ENCODE measurements around the gene SLC45A1.

Gene SLC45A1

GRCh38 chr1:8360493-8361197 is 42.7 kb downstream of the SLC45A1 start:
- no peak overlapping the region for H2AFZ ChIP-seq (ENCODE audit: low read depth, low read length)
- H3K36me3 ChIP-seq (replicated peaks; ENCODE audit: low read depth, low read length), result peaks cover 2% of the 10 kb centered on the region
- H3K79me2 ChIP-seq (ENCODE audit: low read length), result no peaks in the 10 kb centered on the region
- no peaks in the 10 kb centered on the region for H3K4me1 ChIP-seq (ENCODE audit: low read length)
- H3K9ac ChIP-seq (ENCODE audit: low read length), result no peak overlapping the region
- TF ChIP-seq CTCF (IDR thresholded peaks at IDR 0.05; ENCODE audit: low read depth, low read length) (no peak), EZH2phosphoT487 (IDR thresholded peaks at IDR 0.05; ENCODE audit: low read depth) (no peak)
- no peak overlapping the region for H3K27ac ChIP-seq (ENCODE audit: low read length)
- H3K4me3 ChIP-seq (ENCODE audit: low read length), result no peak overlapping the region
- H3K9me3 ChIP-seq (ENCODE audit: insufficient read depth, low read length), result no peaks in the 10 kb centered on the region
- no peak overlapping the region for H3K4me2 ChIP-seq (ENCODE audit: low read length)
- no peaks in the 10 kb centered on the region for H4K20me1 ChIP-seq (ENCODE audit: insufficient read depth, low read length)
- no peaks in the 10 kb centered on the region for H3K27me3 ChIP-seq (ENCODE audit: low read depth, low read length)

DNA sequence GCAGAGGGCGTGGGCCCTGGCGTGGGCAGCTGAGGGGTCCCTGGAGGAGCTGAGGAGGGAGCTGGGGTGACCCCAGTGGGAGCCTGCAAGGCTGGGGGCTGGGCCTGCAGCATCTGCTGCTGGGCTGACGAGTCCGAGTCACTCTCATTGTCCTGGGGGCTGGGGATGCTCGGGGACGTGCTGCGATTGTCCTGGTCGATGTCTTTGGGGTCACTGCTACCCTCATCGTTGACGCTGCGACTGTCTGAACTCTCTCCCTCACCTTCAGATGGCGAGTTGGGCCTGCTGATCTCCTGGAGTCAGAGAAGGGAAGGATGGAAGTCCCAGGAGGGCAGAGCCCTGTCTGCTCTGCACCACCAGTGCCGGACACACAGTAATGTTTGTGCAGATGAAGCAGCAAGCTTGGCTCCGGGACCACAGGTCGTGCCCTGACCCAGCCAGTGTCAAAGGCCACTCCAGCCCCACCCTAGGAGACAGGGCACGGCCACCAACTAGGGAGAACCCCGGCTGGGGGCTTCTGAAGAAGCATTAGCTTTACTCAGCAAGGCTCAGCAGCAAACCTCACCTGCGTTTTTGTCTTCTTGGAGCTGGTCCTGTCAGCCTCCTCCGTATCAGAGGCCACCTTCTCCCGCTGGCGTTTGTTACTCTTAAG is 43.4 kb downstream of the SLC45A1 start:
- Histone ChIP-seq H3K4me3 (ENCODE audit: low read length) (no peak overlapping the region), H3K36me3 (replicated peaks; ENCODE audit: low read depth, low read length) (no peaks in the 10 kb centered on the region)

GRCh38 chr1:8362701-8363101 is 44.8 kb downstream of the SLC45A1 start:
- Histone ChIP-seq H3K4me2 (ENCODE audit: low read length) (no peak overlapping the region), H3K4me3 (ENCODE audit: low read length) (no peak overlapping the region), H3K27ac (ENCODE audit: low read length) (no peak overlapping the region), H3K4me1 (ENCODE audit: low read length) (no peaks in the 10 kb centered on the region), H3K27me3 (ENCODE audit: low read depth, low read length) (no peaks in the 10 kb centered on the region), H3K9me3 (ENCODE audit: insufficient read depth, low read length) (no peaks in the 10 kb centered on the region), H3K36me3 (replicated peaks; ENCODE audit: low read depth, low read length) (no peaks in the 10 kb centered on the region), H2AFZ (ENCODE audit: low read depth, low read length) (no peak overlapping the region), H3K9ac (ENCODE audit: low read length) (no peak overlapping the region), H3K79me2 (ENCODE audit: low read length) (no peaks in the 10 kb centered on the region; the same call in 1 of the 2 replicates), H4K20me1 (ENCODE audit: insufficient read depth, low read length) (no peaks in the 10 kb centered on the region)
- no peak for TF ChIP-seq CTCF (IDR thresholded peaks at IDR 0.05; ENCODE audit: low read depth, low read length)
- no peak for TF ChIP-seq EZH2phosphoT487 (IDR thresholded peaks at IDR 0.05; ENCODE audit: low read depth)

More for the DNA sequence above, 43.4 kb downstream of the SLC45A1 start:
- Histone ChIP-seq H3K4me2 (ENCODE audit: low read length) (no peak overlapping the region), H3K9ac (ENCODE audit: low read length) (no peak overlapping the region), H3K27me3 (ENCODE audit: low read depth, low read length) (no peaks in the 10 kb centered on the region), H2AFZ (ENCODE audit: low read depth, low read length) (no peak overlapping the region), H4K20me1 (ENCODE audit: insufficient read depth, low read length) (no peaks in the 10 kb centered on the region), H3K27ac (ENCODE audit: low read length) (no peak overlapping the region), H3K79me2 (ENCODE audit: low read length) (no peaks in the 10 kb centered on the region), H3K4me1 (ENCODE audit: low read length) (no peaks in the 10 kb centered on the region), H3K9me3 (ENCODE audit: insufficient read depth, low read length) (no peaks in the 10 kb centered on the region)
- TF ChIP-seq CTCF (IDR thresholded peaks at IDR 0.05; ENCODE audit: low read depth, low read length) (no peak), EZH2phosphoT487 (IDR thresholded peaks at IDR 0.05; ENCODE audit: low read depth) (no peak)

DNA sequence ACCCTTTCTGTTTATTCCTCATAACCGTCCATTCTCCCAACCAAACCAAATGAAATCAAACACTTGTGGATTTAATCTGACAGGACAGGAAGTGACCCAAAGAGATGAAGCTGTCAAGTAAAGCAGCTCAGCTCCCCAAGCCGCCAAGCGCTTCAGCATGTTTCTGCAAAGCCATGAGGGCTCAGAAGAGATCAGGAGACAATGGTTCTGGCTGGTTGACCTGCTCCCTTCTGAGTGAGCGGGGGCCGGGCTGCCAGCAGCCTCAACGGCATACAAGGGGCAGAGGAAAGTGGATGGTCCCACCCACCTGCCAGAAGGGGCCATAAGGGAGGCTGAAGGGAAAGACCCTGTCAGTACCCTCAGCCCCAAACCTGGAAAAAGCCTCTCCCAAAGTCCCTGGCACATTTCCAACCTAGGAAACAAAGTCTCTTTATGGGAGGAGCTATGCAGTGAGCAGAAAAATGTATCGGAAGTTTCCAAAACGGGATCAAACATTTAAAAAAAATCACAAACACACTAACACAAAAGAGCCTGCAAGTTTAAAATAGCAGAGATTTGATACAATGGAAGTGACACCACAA is 45.4 kb downstream of the SLC45A1 start:
- no peaks in the 10 kb centered on the region; the same call in 1 of the 2 replicates for H3K79me2 ChIP-seq (ENCODE audit: low read length)
- TF ChIP-seq CTCF (IDR thresholded peaks at IDR 0.05; ENCODE audit: low read depth, low read length) (no peak), EZH2phosphoT487 (IDR thresholded peaks at IDR 0.05; ENCODE audit: low read depth) (no peak)
- H3K9ac ChIP-seq (ENCODE audit: low read length), result no peak overlapping the region
- no peaks in the 10 kb centered on the region for H3K4me1 ChIP-seq (ENCODE audit: low read length)
- no peaks in the 10 kb centered on the region for H3K27me3 ChIP-seq (ENCODE audit: low read depth, low read length)
- no peaks in the 10 kb centered on the region for H4K20me1 ChIP-seq (ENCODE audit: insufficient read depth, low read length)
- no peak overlapping the region for H3K4me3 ChIP-seq (ENCODE audit: low read length)
- H2AFZ ChIP-seq (ENCODE audit: low read depth, low read length), result no peak overlapping the region
- H3K27ac ChIP-seq (ENCODE audit: low read length), result no peak overlapping the region
- no peaks in the 10 kb centered on the region for H3K9me3 ChIP-seq (ENCODE audit: insufficient read depth, low read length)
- H3K36me3 ChIP-seq (replicated peaks; ENCODE audit: low read depth, low read length), result no peaks in the 10 kb centered on the region
- no peak overlapping the region for H3K4me2 ChIP-seq (ENCODE audit: low read length)
